Smooth muscle cell (in vitro differentiated cells): ENCODE measurements around the gene ZDHHC8. TPM values are rescaled to one million over a fixed set of nuclear protein-coding genes. Genes with fewer than 3 reads are reported as not detected.

Experiments
- DNase-seq: peaks from one replicate; lab custom pipeline; 2025; ENCODE audit not compliant: unreplicated experiment; lab: John Stamatoyannopoulos, UW
- H2AFZ ChIP-seq: fragments of 200-600 bp; sonication (generic); 2 replicates; pipeline ENCODE4 v1.6.0; 2016; ENCODE audit warnings: antibody characterized with exemption, low read depth, mild to moderate bottlenecking
- H3F3A ChIP-seq: fragments of 200-600 bp; sonication (generic); 2 replicates; pipeline ENCODE4 v1.6.0; 2017; ENCODE audit warnings: antibody characterized with exemption, low read depth
- H3K27ac ChIP-seq: fragments of 200-600 bp; sonication (generic); 2 replicates; pipeline ENCODE4 v1.5.1; 2016; ENCODE audit warnings: low read depth, mild to moderate bottlenecking
- H3K27me3 ChIP-seq: fragments of 200-600 bp; sonication (generic); 2 replicates; pipeline ENCODE4 v1.6.1; 2016; ENCODE audit warnings: low read depth, mild to moderate bottlenecking
- H3K36me3 ChIP-seq: fragments of 200-600 bp; sonication (generic); 2 replicates; pipeline ENCODE4 v1.5.1; 2016; ENCODE audit warnings: low read depth
- H3K4me1 ChIP-seq: fragments of 200-600 bp; sonication (generic); 2 replicates; pipeline ENCODE4 v1.5.1; 2016; ENCODE audit warnings: low read depth
- H3K4me2 ChIP-seq: fragments of 200-600 bp; sonication (generic); 2 replicates; pipeline ENCODE4 v1.6.0; 2016; ENCODE audit warnings: mild to moderate bottlenecking
- H3K4me3 ChIP-seq: fragments of 200-600 bp; sonication (generic); 2 replicates; pipeline ENCODE4 v1.5.1; 2016; ENCODE audit warnings: mild to moderate bottlenecking
- H3K79me2 ChIP-seq: fragments of 200-600 bp; sonication (generic); 2 replicates; pipeline ENCODE4 v1.6.0; 2016; ENCODE audit warnings: low read depth, mild to moderate bottlenecking
- H3K9ac ChIP-seq: fragments of 200-600 bp; sonication (generic); 2 replicates; pipeline ENCODE4 v1.6.0; 2016; ENCODE audit warnings: low read depth
- H3K9me3 ChIP-seq: fragments of 200-600 bp; sonication (generic); replicated peaks from 2 replicates; pipeline ENCODE4 v1.5.1; 2016; ENCODE audit warnings: low read depth
- H4K20me1 ChIP-seq: fragments of 200-600 bp; sonication (generic); 2 replicates; pipeline ENCODE4 v1.6.0; 2016; ENCODE audit warnings: low read depth
- WGBS: methylation state at CpG from one replicate; pipeline ENCODE4 v1.1.7; 2016; ENCODE audit warnings: low lambda C conversion rate; 5-methylcytosine and 5-hydroxymethylcytosine counted together
- polyA plus RNA-seq: library from polyadenylated mRNA; unstranded; fragments of >200 nt; fragmentation: Nextera tagmentation; extraction: Ambion mirVana; gene quantifications from 2 replicates; pipeline ENCODE4 v1.2.1, GENCODE V29; 2016
- total RNA-seq: library from RNA; depleted of rRNA; stranded (reverse); fragments of >200 nt; gene quantifications from 2 replicates; pipeline ENCODE4 v1.2.3, GENCODE V29; 2014
- TF ChIP-seq, protein P1 (sequence below): fragments of 200-600 bp; sonication (generic); IDR thresholded peaks from 2 replicates; pipeline ENCODE4 v1.5.1; 2017; ENCODE audit warnings: borderline replicate concordance, mild to moderate bottlenecking, antibody characterized with exemption; ENCODE audit not compliant: insufficient read depth, poor library complexity, severe bottlenecking

The ZDHHC8 gene
- total and polyA plus RNA-seq, 2 experiments from 2014 or later: 12.7 to 53.9 TPM

DNA sequence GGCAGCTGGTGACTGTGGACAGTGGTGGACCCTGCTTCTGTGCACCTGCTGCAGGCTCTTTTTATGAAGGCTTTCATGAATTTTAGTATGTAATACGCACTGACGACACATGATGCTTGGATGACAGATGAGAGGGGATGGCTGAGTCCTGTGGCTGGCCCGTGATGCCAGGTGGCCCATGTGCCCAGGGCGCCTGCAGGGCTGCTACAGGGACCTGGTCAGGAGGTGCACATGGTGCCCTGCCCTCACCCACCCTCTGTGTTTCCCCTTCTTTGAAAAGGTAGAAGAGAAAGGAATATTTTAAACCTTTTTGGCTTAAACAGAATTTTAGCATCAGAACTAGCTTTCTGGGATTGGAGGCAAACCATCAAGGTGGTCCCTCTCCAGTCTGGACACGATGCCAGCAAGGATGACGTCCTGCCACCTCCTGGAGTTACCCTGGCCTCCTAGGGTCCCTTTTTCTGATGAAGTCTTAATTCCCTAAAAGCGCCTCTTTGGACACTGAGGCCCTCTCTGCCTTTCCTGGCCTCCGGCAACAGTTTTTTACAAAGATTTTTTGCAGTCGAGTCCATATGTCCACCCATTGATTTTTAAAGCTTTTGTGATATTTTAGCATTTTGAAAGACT, 21.1 kb upstream of the ZDHHC8 start:
- Histone ChIP-seq H3K79me2 (peaks cover 3% of the 10 kb centered on the region), H3F3A (no peaks in the 10 kb centered on the region), H2AFZ (no peak overlapping the region), H3K36me3 (no peaks in the 10 kb centered on the region), H3K4me2 (no peak overlapping the region), H3K4me3 (no peak overlapping the region), H3K4me1 (no peaks in the 10 kb centered on the region), H3K9me3 (no peaks in the 10 kb centered on the region), H3K9ac (no peak overlapping the region), H3K27ac (no peak overlapping the region), H3K27me3 (no peaks in the 10 kb centered on the region), H4K20me1 (peaks cover 20% of the 10 kb centered on the region)
- TF ChIP-seq, protein P1, sequence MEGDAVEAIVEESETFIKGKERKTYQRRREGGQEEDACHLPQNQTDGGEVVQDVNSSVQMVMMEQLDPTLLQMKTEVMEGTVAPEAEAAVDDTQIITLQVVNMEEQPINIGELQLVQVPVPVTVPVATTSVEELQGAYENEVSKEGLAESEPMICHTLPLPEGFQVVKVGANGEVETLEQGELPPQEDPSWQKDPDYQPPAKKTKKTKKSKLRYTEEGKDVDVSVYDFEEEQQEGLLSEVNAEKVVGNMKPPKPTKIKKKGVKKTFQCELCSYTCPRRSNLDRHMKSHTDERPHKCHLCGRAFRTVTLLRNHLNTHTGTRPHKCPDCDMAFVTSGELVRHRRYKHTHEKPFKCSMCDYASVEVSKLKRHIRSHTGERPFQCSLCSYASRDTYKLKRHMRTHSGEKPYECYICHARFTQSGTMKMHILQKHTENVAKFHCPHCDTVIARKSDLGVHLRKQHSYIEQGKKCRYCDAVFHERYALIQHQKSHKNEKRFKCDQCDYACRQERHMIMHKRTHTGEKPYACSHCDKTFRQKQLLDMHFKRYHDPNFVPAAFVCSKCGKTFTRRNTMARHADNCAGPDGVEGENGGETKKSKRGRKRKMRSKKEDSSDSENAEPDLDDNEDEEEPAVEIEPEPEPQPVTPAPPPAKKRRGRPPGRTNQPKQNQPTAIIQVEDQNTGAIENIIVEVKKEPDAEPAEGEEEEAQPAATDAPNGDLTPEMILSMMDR: no peak
- WGBS: 96% methylated on average over 9 of the region's 9 CpGs
- no peak for DNase-seq

DNA sequence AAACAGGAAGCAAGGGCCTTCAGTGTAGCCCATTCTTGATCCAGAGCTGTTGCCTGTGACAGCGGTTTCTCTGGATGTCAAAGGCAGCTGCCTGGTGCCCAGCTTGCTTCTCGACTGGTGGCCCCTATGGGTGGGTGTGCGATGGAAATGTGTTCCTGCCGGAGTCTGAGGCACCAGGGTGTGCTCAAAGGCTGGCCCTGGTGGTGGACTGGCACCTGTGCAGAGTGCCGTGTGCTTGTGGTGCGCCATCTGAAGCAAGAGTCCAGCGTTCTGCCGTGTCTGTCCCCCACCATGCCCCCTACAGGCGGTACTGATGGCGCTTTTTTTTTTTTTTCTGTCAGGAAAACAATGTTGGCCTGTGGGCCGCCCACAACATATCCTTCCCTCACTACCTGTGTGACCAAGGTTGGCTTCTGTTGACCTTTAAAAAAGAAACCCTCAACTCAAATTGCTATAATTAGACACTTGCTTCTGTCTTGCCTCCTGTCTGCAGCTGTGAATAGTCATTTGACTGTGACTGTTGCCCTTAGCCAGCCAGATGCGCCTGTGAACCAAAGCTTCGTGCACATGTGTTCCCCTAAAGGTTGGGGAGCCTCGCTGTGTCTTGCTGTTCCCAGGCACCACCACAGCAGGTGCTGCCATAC, 20.4 kb upstream of the ZDHHC8 start:
- Histone ChIP-seq H3K27ac (no peak overlapping the region), H3K79me2 (peaks cover 9% of the 10 kb centered on the region), H3K9me3 (no peaks in the 10 kb centered on the region), H3K27me3 (no peaks in the 10 kb centered on the region), H3K9ac (no peak overlapping the region), H3K36me3 (no peaks in the 10 kb centered on the region), H3K4me1 (peaks cover under 1% of the 10 kb centered on the region), H3K4me2 (no peak overlapping the region), H3F3A (no peaks in the 10 kb centered on the region), H2AFZ (no peak overlapping the region), H4K20me1 (peaks cover 13% of the 10 kb centered on the region), H3K4me3 (no peak overlapping the region)
- WGBS: 84% methylated on average over 14 of the region's 14 CpGs
- DNase-seq: no peak
- TF ChIP-seq, protein P1: peak; percentile 29

DNA sequence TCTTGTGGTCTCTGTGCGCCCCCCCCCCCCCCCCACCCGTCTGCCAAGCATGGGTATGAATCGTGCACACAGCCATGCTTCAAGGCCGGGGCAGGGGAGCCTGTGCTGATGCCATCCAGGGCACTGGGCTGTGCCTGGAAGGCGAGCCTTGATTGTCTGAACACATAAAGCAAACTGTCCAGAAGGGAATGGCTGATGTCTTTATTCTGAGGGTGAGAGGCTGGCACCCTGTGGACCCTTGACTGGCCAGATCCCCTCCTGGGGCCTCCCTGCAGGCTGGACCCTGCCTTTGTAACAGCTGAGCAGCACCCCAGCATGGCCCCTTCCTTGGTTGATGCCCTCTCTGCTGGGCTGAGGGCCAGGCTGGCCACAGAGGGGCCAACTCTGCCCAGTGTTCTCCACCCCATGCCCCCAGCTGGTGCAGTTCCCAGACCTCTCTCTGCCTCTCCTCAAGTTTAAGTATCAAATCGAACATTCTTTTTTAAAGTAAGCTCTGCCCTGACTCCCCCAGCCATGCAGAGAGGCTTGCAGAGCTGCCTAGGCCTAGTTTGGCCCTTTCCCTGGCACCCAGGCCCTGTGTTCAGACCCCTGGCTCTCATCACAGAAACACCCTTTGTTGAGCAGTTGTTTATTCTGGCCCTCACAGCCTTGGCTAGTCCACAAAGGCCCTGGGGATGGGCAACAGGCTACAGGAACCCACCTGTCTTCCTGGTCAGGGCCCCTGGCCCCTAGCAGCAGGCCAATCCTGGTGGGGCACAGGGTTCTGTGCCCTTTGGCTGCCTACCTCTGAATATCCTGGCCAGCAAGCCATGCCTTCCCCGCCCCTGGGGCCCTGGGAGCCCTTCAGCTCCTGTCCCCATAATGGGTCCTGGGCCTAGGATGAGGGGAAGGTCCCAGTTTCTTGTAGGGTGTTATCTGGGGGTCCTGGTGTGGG, 19.6 kb upstream of the ZDHHC8 start:
- Histone ChIP-seq H3K36me3 (no peaks in the 10 kb centered on the region), H3K4me2 (no peak overlapping the region), H3K9ac (no peak overlapping the region), H3K79me2 (peaks cover 17% of the 10 kb centered on the region), H3K4me3 (no peak overlapping the region), H3K4me1 (peaks cover 3% of the 10 kb centered on the region), H3F3A (no peaks in the 10 kb centered on the region), H3K27ac (no peak overlapping the region), H3K9me3 (no peaks in the 10 kb centered on the region), H2AFZ (no peak overlapping the region), H3K27me3 (no peaks in the 10 kb centered on the region), H4K20me1 (peaks cover 13% of the 10 kb centered on the region)
- no peak for DNase-seq
- TF ChIP-seq, protein P1: no peak
- 91% methylated on average over 7 of the region's 7 CpGs for WGBS
